Nucleus accumbens (tissue), 56 donors: ENCODE data around the gene RPS24.
"Not testable (repeated sequence)": the region's sequence is repeated elsewhere in the genome, so short reads cannot be mapped to it uniquely, and the experiment has no call there.

Source experiments
- DNase-seq, 56 donors: peaks; one replicate each; lab custom pipeline; 2025; lab: John Stamatoyannopoulos, UW

The RPS24 gene

GRCh38 chr10:78033637-78034470, at the start of gene RPS24:
Gene RPS24 (plus strand): TSS chr10:78033863. CDS start chr10:78033902, 39 bp downstream.
- DNase-seq: peak; percentile 61 to 97 (median 89)

- no peak for DNase-seq
These were observed 48.7 kb upstream of the RPS24 start for GRCh38 chr10:77984986-77985385.

- DNase-seq: peak in 1 of 56 donors; percentile 11
These were observed 45.9 kb upstream of the RPS24 start for GRCh38 chr10:77987671-77988255.

GRCh38 chr10:77989081-77989724, 44.5 kb upstream of the RPS24 start:
- no peak for DNase-seq

GRCh38 chr10:77993620-77994019, 40.0 kb upstream of the RPS24 start:
- DNase-seq: no peak

- not testable (repeated sequence) for DNase-seq
These were observed 34.9 kb upstream of the RPS24 start for GRCh38 chr10:77998780-77999179.

- no peak for DNase-seq
These were observed 33.5 kb upstream of the RPS24 start for GRCh38 chr10:78000206-78000605.

GRCh38 chr10:78000956-78001472, 32.6 kb upstream of the RPS24 start:
- DNase-seq: no peak

GRCh38 chr10:78002541-78003288, 30.9 kb upstream of the RPS24 start:
- no peak for DNase-seq

GRCh38 chr10:78004215-78005026, 29.2 kb upstream of the RPS24 start:
- DNase-seq: no peak

- no peak for DNase-seq
These were observed 26.5 kb upstream of the RPS24 start for GRCh38 chr10:78007172-78007571.

- peak in 5 of 56 donors; percentile 7 to 23 (median 15) for DNase-seq
These were observed 24.0 kb upstream of the RPS24 start for GRCh38 chr10:78009662-78010061.

GRCh38 chr10:78010278-78010677, 23.4 kb upstream of the RPS24 start:
- peak in 2 of 56 donors; percentile 19 to 26 for DNase-seq

GRCh38 chr10:78011065-78011464, 22.6 kb upstream of the RPS24 start:
- no peak for DNase-seq

- no peak for DNase-seq
These were observed 20.1 kb upstream of the RPS24 start for GRCh38 chr10:78013564-78013963.

- DNase-seq: no peak
These were observed 18.1 kb upstream of the RPS24 start for GRCh38 chr10:78015546-78015945.

- DNase-seq: peak in 2 of 56 donors; percentile 11 to 13
These were observed 15.8 kb upstream of the RPS24 start for GRCh38 chr10:78017856-78018255.

GRCh38 chr10:78019264-78019663, 14.4 kb upstream of the RPS24 start:
- no peak for DNase-seq

GRCh38 chr10:78021201-78021600, 12.5 kb upstream of the RPS24 start:
- DNase-seq: no peak

- DNase-seq: no peak
These were observed 9.9 kb upstream of the RPS24 start for GRCh38 chr10:78023741-78024140.
